AG09309 (cell line): ENCODE data around the gene TNFRSF4.

ENCODE experiments used
- DNase-seq: peaks from one replicate; pipeline ENCODE4 v3.0.0-alpha.2; 2010; ENCODE audit warnings: low read depth
- H3K4me3 ChIP-seq: 2 replicates; pipeline ENCODE4 v1.5.1; 2011; ENCODE audit warnings: mild to moderate bottlenecking, low read depth, low read length, moderate library complexity; ENCODE audit not compliant: control insufficient read depth
- CTCF ChIP-seq: IDR thresholded peaks from 2 replicates; pipeline ENCODE4 v1.5.1; 2011; ENCODE audit warnings: mild to moderate bottlenecking, low read depth, low read length, inconsistent platforms; ENCODE audit not compliant: insufficient read depth, control insufficient read depth; ENCODE audit errors: missing control alignments

The TNFRSF4 gene

GRCh38 chr1:1236945-1237873 is 23.3 kb upstream of the TNFRSF4 start:
- no peak overlapping the region for H3K4me3 ChIP-seq
- TF ChIP-seq CTCF = no peak
- no peak for DNase-seq

GRCh38 chr1:1236176-1236763 is 22.3 kb upstream of the TNFRSF4 start:
- H3K4me3 ChIP-seq = no peak overlapping the region
- no peak for TF ChIP-seq CTCF
- no peak for DNase-seq

GRCh38 chr1:1235016-1235744 is 21.2 kb upstream of the TNFRSF4 start:
- TF ChIP-seq CTCF = no peak
- no peak overlapping the region for H3K4me3 ChIP-seq
- no peak for DNase-seq

- no peak overlapping the region for H3K4me3 ChIP-seq
- TF ChIP-seq CTCF = no peak
- DNase-seq = no peak
Measured at GRCh38 chr1:1234180-1234808, 20.3 kb upstream of the TNFRSF4 start.

GRCh38 chr1:1233567-1233892 is 19.6 kb upstream of the TNFRSF4 start:
- no peak for DNase-seq
- no peak overlapping the region for H3K4me3 ChIP-seq
- no peak for TF ChIP-seq CTCF

GRCh38 chr1:1232796-1233566 is 19.0 kb upstream of the TNFRSF4 start:
- no peak for DNase-seq
- no peak for TF ChIP-seq CTCF
- H3K4me3 ChIP-seq = no peak overlapping the region
